Kidney glomerular epithelial cell (primary cell): ENCODE results near the gene QSOX1.
"Not testable (repeated sequence)": the region's sequence is repeated elsewhere in the genome, so short reads cannot be mapped to it uniquely, and the experiment has no call there.

Experiments
- DNase-seq: peaks from one replicate; lab custom pipeline; 2025; lab: John Stamatoyannopoulos, UW

Gene QSOX1

DNA sequence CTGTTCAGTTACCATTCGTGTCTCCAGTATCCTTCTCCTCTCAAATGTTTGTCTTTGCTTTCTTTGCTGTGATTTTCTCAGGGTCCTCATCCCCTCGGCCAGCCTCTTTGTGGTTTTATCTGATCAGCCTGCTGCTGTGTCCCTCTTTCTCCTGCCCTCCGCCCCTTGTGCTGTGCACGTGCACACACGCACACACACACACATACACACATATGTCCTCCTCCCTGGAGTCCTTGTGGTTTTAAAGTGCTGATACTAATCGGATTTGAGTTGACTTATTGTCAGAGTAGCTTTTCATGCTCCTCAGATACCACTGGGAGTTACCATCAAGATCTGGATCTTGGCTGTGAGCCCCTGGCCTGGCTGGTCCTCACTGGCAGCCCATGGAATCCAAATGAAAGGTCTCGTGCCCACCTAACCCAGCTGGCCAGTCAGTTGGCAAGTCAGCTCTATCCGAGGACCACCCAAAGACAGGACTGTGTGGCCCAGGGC lies 34.1 kb downstream of the QSOX1 start:
- no peak for DNase-seq

DNA sequence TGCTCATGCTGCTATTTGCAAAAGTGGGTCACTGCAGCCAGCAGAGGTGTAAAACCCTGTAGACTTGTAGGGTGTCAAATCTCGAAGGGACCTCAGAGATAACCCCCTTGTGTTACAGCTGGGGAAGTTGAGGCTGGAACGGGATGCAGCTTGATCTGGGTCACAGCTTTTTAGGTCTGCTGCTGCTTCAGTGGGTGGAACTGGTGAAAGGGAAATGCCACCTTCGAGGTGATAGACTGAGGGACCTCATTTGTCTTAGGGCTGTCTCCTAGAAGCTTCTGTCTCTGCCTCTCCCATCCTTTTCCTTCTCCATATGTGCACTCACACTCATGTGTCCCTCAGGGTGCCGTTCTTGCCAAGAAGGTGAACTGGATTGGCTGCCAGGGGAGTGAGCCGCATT lies 35.4 kb downstream of the QSOX1 start:
- no peak for DNase-seq

DNA sequence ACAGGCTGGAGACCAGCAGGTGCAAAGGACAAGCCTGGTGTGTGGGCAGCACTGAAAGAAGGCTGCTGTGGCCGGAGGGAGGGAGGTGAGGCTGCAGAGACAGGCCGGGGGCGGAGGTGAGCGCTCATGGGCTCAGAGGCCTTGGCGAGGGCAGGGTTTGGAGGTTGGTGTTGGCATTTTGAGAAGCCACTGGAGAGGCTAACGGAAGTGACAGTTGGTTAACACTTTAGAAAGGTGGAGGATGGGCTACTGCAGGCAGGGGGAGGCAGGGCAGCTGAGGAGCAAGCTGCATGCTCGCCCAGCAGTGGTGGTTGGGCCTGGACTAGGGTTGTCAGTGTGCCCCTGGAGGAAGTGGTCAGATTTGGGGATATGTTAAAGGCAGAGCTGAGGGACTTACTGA lies 37.5 kb downstream of the QSOX1 start:
- no peak for DNase-seq

DNA sequence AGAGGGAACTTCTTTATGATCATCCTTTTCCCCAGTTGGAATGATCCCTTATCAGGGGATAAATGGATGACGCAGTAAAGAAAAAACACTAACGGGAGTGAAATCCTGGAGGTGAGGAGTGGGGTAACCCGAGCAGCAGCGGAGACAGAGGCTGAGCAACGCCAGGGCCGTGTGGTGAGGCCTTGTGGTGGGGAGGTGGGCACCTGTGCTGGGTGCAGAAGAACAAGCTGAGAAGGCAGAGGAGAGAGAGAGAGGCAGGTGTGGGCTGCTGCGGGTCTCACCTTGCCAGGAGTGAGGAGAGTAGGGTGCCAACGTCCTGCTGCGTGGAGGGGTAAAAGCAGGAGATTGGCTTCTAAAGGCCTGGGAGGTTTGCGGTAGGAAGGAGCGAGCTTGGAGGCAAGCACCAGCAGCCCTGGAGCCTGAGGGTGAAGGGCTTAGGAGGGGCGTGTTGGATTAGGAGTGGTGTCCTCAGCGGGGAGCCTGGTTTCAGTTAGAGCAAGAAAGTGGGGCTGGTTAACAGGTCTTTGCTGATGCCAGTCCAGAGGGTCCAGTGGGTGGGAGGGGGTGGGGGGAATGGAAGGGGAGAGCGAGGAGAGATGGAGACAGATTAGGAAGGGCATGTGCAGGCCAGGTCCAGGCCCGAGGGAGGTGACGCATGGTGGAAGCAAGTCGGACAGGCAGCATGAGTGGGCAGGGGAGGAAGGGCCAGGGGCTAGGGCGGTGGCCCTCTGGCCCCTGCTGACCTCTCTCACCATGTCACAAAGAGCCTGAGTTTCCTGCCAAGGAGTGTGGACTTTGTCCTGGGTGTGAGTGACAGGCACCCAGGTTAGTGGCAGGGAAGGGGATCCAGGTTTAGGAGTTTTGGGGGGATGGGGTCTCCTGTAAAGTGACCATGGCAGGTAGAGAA lies 38.7 kb downstream of the QSOX1 start:
- DNase-seq = no peak

DNA sequence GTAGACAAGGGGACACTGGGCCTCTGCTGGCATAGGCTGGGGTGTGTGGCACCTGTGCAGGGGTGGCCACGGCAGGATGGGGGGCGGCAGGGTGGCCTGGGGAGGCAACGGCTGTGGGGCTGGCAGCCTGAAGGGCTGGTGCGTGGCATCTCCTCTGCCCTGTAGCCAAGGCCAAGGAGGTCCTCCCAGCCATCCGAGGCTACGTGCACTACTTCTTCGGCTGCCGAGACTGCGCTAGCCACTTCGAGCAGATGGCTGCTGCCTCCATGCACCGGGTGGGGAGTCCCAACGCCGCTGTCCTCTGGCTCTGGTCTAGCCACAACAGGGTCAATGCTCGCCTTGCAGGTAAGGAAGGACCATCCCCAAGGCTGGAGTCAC lies 39.4 kb downstream of the QSOX1 start:
- no peak for DNase-seq

DNA sequence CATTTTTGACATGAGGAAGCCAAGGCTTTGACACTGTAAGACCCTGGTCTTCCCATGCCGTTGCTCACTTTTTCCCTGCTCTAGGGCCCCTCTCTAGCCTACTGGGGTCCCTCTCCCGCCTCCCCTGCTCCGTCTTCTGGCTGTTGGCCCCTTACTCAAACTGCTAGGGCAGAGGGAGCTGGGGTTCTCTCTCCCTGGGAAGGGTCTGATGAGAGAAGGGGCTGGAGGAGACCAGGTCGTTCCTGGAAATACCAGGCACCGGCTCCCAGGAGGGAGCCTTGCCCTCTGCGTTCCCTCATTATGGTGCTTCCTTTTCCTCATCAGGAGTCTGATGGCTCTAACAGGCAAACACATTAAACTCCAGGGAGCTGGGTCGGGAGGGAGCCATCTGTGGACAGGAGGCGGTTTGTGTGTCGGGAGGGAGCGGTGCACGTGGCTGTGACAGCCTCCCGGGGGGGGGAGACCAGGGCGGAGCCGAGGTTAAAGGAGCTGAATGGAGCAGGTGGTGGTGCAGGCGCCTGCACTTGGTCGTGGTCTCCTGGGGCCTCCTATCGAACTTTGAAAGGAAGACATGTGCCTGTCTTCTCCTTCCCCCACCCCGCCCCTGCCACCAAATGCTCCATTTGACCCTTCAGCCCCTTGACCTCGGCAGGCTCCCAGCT lies 40.0 kb downstream of the QSOX1 start:
- DNase-seq = no peak

DNA sequence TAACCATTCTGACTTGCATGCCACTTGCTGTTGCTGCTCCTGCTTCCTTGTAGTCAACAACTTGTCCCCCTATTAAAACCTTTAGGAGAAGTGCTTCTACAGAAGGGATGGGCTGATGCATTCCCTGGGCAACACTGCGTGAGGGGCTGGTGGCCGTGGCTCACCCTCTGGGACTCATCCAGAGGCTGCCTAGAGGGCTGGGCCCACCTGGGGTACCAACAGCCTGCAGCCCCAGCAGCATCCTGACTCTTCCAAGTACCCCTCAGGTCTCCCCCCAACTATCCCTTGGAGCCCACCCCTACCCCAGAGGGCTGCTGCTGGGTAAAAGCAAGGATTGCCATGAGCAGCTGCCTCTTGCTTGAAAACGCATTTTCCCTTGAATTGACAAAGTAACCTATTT lies 40.7 kb downstream of the QSOX1 start:
- DNase-seq = no peak

DNA sequence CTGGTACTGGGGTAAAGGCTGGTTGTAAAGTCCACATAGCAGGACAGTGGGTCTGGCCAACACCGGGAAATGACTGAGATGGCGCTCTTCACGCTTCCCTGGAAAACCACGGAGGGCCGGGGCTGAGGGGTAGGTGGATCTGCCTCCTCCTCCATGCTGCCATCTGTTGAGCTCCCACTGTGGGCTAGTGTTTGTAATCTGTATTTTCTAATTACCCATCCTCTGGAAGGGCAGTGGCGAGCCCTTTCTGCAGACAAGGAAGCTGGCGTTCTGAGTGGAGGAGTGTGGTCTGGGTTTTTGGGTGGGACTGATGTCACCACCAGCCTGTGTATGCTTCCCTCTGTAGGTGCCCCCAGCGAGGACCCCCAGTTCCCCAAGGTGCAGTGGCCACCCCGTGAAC lies 41.2 kb downstream of the QSOX1 start:
- no peak for DNase-seq

DNA sequence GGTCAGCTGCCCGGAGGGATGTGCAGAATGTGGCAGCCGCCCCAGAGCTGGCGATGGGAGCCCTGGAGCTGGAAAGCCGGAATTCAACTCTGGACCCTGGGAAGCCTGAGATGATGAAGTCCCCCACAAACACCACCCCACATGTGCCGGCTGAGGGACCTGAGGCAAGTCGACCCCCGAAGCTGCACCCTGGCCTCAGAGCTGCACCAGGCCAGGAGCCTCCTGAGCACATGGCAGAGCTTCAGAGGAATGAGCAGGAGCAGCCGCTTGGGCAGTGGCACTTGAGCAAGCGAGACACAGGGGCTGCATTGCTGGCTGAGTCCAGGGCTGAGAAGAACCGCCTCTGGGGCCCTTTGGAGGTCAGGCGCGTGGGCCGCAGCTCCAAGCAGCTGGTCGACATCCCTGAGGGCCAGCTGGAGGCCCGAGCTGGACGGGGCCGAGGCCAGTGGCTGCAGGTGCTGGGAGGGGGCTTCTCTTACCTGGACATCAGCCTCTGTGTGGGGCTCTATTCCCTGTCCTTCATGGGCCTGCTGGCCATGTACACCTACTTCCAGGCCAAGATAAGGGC lies 41.9 kb downstream of the QSOX1 start:
- no peak for DNase-seq

DNA sequence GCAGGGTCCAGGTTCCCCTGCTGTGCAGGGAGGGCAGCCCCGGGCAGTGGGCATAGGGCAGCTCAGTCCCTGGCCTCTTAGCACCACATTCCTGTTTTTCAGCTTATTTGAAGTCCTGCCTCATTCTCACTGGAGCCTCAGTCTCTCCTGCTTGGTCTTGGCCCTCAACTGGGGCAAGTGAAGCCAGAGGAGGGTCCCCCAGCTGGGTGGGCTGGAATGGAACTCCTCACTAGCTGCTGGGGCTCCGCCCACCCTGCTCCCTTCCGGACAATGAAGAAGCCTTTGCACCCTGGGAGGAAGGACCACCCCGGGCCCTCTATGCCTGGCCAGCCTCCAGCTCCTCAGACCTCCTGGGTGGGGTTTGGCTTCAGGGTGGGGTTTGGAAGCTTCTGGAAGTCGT lies 42.6 kb downstream of the QSOX1 start:
- DNase-seq = no peak

DNA sequence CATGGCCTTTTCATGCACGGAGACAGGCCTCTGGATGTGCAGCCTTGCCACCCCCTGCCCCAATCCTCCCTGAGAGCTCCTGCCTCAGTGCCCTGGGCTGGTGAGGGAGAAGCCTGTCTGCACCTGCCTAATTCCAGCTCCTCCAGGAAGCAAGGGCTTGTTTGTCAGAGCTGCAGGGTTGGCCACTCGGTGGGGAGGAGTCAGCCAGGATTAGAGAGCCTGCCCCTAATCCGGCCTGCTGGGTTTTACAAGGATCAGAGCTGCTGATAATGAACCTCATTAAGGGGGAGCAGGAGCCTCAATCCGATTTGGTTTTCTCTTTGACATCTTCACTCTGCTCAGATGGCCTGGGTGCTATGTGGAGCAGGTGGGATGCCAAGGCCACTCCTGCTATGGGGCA lies 43.5 kb downstream of the QSOX1 start:
- no peak for DNase-seq

DNA sequence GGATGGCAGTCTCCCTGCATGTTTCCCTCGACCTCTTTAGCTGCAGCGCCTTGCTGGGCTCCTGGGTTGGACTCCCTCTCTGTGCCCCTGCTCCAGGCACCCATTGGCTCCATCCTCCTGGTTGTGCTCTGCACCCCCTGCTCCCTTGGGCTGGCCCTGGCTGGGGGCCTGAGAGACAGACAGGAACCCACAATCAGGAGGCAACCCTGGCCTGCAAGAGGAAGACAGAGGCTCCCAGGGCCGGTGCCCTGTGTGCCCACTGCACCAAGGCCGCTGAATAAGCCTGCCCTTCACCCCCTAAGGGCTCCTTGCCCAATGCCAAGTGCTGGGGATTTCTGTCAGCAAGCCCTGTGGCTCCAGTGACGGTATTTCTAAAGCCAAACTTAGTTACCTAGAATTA lies 43.9 kb downstream of the QSOX1 start:
- no peak for DNase-seq

DNA sequence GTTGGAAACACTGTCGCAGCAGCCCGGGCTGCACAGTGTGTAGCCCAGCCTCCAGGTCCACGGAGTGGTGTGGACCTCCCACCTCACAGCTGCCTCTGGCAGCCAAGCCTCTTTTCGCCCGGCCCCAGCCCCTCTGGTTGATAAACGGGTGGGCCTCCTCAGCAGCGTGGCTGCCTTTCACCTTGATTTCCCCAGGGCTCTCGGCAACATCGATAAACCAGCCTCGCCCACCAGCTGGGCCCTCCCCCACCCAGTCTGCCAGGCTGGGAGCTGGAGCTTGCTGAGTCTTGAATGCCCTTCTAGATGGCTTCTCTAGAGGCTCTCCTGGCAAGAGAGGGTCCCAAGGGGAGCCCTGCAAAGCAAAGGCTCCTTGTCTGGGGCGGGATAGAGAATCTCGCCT lies 44.3 kb downstream of the QSOX1 start:
- DNase-seq = no peak

DNA sequence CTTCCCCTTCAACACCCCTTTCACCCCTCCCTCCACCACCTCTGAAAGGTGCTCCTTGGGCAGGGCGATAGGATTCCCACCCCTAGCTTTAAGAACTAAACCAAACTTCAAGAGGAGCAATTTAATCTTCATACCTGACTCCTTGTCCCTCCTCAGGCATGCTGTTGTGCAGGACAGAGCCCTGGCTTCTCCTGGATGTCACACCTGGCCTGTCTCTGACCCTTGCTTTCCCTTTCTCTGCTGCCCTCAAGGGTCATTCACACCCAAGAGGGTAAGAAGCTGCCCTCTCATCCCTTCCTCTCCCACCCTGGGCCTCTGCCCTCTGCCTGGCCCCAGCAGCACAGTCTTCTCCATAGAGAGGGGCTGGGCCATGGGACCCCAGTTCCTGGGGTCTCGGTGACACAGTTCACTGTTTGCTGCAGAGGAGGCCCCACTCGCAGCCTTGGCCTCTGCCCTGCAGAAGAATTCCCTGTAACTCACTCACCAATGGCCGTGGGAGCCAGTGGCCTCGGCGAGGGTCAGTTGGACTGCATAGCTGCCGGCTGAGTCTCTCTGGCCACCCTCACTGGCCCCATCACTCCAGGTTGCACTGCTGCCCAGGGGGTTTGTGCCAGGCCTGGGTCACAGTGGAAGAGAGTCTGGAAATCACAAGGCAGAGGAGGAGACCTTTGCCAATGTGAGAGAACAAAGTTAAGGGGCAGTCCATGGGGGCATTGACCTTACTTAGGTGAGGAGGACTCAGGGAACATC lies 47.0 kb downstream of the QSOX1 start:
- DNase-seq = no peak

DNA sequence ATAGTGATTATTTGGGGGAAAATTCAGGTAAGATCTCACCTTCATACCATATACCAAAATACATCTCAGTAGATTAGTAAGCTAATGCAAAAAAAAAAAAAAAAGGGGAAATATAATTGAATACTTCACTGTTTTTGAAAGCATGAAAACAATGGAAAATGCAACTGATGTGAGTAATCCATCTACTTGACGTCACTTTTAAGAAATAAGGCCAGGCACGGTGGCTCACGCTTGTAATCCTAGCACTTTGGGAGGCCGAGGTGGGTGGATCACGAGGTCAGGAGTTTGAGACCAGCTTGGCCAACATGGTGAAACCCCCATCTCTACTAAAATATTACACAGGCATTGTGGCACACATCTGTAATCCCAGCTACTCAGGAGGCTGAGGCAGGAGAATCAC lies 47.9 kb downstream of the QSOX1 start:
- DNase-seq = not testable (repeated sequence)

DNA sequence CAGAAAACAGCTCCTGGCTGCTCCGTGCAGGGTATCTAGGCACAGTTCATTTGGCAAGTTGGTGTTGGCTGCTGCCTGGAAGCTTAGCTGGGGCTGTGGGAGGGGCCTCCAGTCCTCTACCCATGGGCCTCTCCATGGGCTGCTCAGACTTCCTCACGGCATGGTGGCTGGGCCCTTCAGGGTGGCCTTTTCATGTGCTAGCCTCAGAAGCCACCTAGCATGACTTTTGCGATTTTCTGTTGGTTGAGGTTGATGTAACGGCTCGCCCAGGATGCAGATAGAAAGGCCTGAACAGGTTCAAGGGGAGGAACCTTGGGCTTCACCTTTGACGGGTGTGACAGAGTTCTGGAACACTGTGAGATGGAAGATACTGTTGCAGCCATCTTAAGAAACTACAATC lies 49.6 kb downstream of the QSOX1 start:
- DNase-seq = no peak

DNA sequence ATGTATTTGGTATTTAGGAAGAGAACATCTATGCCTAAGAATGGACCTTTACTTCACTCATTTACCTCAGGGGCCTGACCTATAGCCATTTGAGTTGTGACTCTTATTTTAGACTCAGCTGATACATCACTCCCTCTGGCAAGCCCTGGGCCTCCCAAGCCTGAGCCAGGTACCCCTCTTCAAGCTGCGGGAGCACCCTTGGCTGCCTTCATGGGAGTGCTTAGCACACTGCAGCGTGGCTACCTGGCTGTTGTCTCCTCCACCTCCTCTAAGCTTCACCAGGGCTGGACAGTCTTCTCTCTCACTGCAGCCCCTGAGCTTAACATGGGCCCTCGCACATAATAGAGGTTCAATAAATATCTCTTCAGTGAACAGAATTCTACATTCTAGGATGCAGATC lies 51.9 kb downstream of the QSOX1 start:
- DNase-seq = no peak

DNA sequence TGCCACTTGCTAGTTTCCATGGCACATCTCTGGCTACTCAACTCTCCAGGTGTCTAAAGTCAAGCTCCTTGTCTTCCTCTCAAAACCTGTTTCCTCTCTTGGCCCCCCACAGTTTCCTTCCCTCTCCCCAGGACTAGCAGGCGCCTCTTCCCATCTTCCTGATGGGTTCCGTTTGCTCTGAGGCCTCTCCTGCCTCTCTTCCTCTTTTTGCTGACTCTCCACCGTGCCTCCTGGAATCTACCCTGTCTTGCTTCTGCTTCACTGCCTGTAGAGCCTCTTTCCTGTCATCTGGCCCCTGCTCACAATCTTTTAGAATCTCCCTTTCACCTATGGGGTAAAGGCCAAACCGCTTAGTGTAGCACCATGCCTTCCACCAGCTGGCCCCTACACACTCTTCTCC lies 53.6 kb downstream of the QSOX1 start:
- no peak for DNase-seq

DNA sequence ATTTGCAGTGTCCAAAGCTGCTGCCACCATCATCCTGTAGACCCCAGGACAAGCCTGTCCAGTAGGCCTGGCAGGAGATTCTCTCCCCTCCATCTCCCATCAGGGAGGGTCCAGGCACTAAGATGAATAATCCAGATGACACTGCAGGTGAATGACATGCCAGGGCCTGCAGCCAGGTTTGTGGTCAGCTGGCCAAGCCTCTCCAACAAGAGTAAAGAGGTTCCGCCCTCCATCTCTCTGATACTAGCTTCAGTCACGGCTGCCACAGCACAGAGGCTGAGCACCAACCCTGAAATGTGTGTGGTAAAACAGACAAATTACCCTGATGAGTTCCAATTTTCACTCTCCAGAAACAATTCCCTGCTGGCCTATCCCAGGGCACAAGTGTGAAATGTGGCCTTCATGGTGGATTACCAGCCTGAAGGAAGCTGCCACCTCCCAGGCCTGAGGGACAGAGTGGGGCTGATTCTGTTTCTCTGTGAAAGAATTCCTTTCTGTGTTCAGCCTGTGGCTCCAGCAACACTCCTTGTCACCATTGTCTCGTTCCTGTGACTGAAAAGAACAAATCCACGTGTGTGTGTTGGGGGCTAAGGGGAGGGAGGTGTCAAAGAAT lies 55.4 kb downstream of the QSOX1 start:
- DNase-seq = no peak

DNA sequence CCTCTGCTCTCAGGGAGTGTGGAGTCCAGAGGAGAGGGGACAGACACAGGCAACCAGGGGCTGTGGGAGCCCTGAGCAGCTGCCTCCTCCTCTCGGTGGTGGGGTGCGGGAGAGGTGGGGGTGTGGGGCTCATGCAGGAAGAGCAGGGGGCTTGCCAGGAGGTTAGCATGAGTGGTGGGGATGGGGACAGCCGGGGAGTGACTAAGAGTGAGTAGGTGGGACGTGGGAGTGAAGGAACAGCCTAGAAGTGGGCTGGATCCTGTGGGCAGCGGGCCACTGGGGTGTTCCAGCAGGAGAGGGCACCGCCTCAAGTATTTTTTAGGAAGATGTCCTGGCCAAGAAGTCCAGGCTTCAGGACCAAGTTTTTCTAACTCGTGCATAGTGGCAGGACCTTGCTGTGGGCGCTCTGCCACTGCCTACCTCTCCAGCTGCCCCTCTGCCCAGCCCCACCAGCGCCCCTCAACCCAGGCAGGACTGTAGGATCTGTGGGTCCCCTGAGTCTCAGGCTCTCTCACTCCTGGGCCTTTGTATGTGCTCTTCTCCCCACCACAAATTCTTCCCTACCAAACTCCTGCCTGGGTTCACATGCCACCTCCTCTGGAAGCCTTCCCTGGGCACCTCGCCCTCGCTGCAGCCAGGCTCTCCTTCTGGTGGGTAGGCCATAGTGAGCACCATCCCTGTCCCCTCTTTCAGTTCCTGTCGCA lies 56.6 kb downstream of the QSOX1 start:
- DNase-seq = no peak

DNA sequence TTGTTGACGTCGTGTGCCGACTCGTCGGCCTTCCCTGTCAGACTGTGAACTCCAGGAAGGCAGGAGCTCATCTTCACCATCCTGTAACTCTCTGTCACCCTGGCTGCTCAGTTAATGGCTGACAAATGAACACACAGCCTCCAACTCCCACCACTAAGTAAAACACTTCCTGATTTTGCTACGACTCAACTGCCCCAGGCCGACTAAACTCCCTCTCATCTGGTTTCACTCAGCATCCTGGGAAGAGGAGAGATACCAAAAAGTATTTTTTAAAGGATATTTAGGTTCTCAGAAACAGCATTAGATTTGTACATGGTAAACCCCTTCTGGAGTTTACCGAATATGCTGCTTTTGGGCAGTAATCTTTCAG lies 57.2 kb downstream of the QSOX1 start:
- DNase-seq = no peak
